Breast epithelium (tissue), 3 donors: Measurements from ENCODE around the gene SRL.

Experiments used
- POLR2A ChIP-seq: fragments of 450-650 bp; IDR thresholded peaks from one replicate; pipeline ENCODE4 v1.6.1; 2016; ENCODE audit warnings: antibody characterized with exemption, mild to moderate bottlenecking, moderate library complexity
- POLR2AphosphoS5 ChIP-seq, 3 donors: sonication (generic); formaldehyde crosslinking; IDR thresholded peaks; one replicate each; pipeline ENCODE4 v1.6.1; 2017; ENCODE audit warnings: antibody characterized with exemption in 3 of 3
- TF ChIP-seq, protein P1 (sequence below), 3 donors: fragments of 450-650 bp; IDR thresholded peaks; one replicate each; pipeline ENCODE4 v1.5.1; 2016 to 2017; ENCODE audit warnings: antibody characterized with exemption in 3 of 3, mild to moderate bottlenecking in 3 of 3, moderate library complexity in 3 of 3

DNA sequence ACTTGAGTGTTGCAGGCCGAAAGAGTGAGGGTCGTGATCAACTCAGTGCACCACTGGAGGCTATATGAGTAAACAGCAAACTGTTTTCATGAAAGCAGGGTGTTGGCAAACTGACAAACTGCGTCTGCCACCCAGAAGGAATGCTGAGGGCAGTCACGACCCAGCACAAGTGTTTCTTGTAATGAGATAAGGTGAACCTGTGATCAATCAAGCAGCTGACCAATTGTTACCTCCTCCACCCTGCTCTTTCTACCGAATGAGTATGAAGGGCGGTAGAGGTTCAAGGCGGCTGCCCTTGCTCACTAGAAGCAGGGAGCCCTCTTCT lies 5.5 kb upstream of the SRL start:
- TF ChIP-seq, protein P1, sequence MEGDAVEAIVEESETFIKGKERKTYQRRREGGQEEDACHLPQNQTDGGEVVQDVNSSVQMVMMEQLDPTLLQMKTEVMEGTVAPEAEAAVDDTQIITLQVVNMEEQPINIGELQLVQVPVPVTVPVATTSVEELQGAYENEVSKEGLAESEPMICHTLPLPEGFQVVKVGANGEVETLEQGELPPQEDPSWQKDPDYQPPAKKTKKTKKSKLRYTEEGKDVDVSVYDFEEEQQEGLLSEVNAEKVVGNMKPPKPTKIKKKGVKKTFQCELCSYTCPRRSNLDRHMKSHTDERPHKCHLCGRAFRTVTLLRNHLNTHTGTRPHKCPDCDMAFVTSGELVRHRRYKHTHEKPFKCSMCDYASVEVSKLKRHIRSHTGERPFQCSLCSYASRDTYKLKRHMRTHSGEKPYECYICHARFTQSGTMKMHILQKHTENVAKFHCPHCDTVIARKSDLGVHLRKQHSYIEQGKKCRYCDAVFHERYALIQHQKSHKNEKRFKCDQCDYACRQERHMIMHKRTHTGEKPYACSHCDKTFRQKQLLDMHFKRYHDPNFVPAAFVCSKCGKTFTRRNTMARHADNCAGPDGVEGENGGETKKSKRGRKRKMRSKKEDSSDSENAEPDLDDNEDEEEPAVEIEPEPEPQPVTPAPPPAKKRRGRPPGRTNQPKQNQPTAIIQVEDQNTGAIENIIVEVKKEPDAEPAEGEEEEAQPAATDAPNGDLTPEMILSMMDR (IDR thresholded peaks at IDR 0.05) = no peak
- TF ChIP-seq POLR2A = no peak
- no peak for TF ChIP-seq POLR2AphosphoS5 (IDR thresholded peaks at IDR 0.05)
